Activated CD4-positive, alpha-beta T cell treated with anti-CD3 and anti-CD28 coated beads, Interleukin-2, amount 10 ng/mL, durations not matched to agents 7 days and 5 days (primary cell): Measurements from ENCODE around the gene ZFP92. TPM values are rescaled to one million over a fixed set of nuclear protein-coding genes. Genes with fewer than 3 reads are reported as not detected.

Source experiments
- CTCF ChIA-PET: fragments of 350-600 bp; sonication (Branson Sonifier 250); formaldehyde crosslinking; loops from one replicate; lab custom pipeline; 2021; ENCODE audit warnings: antibody characterized with exemption; lab: Charles Lee
- POLR2A ChIA-PET: fragments of 350-600 bp; sonication (Branson Sonifier 250); formaldehyde crosslinking; loops from one replicate; lab custom pipeline; 2021; ENCODE audit warnings: antibody characterized with exemption; lab: Charles Lee
- DNase-seq: peaks from one replicate; pipeline ENCODE4 v3.0.0-alpha.2; 2020
- H3K27ac Mint-ChIP-seq: one replicate; pipeline ENCODE4 v1.8.0; 2021; ENCODE audit warnings: mild to moderate bottlenecking, moderate library complexity, mixed read lengths
- H3K27me3 Mint-ChIP-seq: one replicate; pipeline ENCODE4 v1.8.0; 2021; ENCODE audit warnings: mixed read lengths
- H3K36me3 Mint-ChIP-seq: one replicate; pipeline ENCODE4 v1.8.0; 2021; ENCODE audit warnings: low read depth, mixed read lengths
- H3K4me1 Mint-ChIP-seq: one replicate; pipeline ENCODE4 v1.8.0; 2021; ENCODE audit warnings: mixed read lengths
- H3K4me3 Mint-ChIP-seq: one replicate; pipeline ENCODE4 v1.8.0; 2021; ENCODE audit warnings: mild to moderate bottlenecking, moderate library complexity, mixed read lengths
- H3K9me3 Mint-ChIP-seq: one replicate; pipeline ENCODE4 v1.8.0; 2021; ENCODE audit warnings: mixed read lengths
- total RNA-seq, 2 experiments: library from RNA; stranded (reverse); gene quantifications; one replicate each; pipeline ENCODE4 v1.2.3, GENCODE V29; 2021

The ZFP92 gene
- total RNA-seq, 2 experiments from 2014 or later: 0.52 to 0.60 TPM

DNA sequence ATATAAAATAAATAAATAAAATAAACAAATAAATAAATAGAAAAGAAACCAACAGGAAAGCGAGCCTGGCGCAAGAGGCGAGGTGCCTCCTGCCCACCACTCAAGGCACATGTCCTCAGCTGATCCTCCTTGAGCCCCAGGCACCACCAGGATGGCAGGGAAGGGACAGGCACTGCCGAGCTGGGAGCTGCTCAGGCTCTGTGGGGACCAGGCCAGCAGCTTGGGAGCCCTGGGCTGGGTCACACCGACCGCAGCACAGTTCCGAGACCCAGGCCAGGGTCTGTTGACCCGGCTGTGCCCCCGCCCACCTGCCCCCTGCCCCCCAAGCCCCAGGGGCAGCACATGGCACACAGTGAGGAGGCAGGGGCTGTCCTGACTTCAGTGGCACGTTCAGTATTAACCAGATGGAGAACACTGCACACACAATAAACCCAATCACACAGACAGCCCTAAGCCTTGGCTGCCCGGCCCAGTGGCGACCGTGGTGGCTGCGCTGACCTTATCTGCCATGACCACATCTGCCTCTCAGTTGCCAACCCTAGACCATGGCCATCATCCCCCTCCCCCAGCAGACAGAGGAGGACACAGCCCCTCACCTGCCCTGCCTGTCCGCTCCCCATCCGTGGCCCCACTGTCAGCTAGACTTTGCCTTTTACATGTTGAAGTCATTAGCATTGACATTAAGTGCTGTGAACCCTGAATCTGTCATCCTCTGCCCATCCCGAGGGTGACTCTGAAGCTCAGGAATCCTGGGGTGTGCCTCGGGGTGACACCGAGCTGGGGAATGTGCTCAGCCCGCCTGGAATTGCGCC lies 37.5 kb downstream of the ZFP92 start:
- Mint-ChIP-seq H3K36me3 (no peaks in the 10 kb centered on the region), H3K4me1 (no peaks in the 10 kb centered on the region), H3K4me3 (no peak overlapping the region), H3K27me3 (no peaks in the 10 kb centered on the region), H3K9me3 (no peaks in the 10 kb centered on the region), H3K27ac (no peak overlapping the region)
- ChIA-PET POLR2A (interaction anchor here (1.4 kb wide), 1 partner anchor 9 kb away, joined by 4 read pairs; no protein-coding TSS in a partner anchor), CTCF (no interaction called here)
- no peak for DNase-seq

GRCh38 chrX:153449368-153450113 lies 38.3 kb downstream of the ZFP92 start:
- POLR2A ChIA-PET: interaction anchor here (1.4 kb wide), 1 partner anchor 8 kb away, joined by 4 read pairs; no protein-coding TSS in a partner anchor
- CTCF ChIA-PET: no interaction called here
- no peak overlapping the region for H3K4me3 Mint-ChIP-seq
- H3K27ac Mint-ChIP-seq: no peak overlapping the region
- no peak for DNase-seq
- H3K4me1 Mint-ChIP-seq: no peaks in the 10 kb centered on the region
- no peaks in the 10 kb centered on the region for H3K9me3 Mint-ChIP-seq
- no peaks in the 10 kb centered on the region for H3K27me3 Mint-ChIP-seq
- no peaks in the 10 kb centered on the region for H3K36me3 Mint-ChIP-seq

DNA sequence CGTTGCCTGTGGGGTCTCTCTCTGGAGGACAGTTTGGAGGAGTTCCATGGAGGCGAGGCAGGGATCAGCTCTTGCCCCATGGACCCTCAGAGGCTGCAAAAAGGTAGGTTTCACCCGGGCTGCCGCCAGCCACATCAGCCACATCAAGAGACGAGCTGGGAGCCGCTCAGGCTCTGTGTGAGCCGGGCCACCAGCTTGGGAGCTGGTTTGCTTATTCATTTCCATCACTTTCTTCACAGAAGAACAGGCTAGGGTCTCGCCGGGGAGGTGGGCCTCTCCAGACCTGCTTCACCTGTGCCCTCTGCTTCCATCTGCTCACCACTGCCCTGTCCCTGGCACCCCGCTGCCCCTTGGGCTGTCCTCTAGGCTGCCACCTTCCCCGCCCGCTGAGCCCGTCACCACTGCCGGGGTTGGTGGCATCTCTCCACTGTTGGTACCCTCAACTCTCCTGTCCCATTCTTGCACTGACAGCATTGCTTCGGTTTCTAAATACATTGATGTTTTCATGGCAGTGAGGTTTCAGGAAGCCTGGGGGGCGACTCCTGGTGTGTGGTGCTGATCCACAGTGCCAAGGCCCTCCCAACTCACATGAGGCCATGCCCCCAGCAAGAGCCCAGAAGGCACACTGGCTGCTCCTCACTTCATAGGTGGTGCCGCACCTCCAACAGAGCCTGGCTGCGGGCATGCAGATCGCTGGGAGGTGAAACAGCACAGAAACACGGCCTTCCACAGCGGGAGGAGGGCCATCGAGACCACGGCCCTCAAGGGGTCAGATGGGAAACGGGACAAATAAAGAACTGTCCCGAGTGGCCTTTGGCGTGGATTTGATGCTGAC lies 39.1 kb downstream of the ZFP92 start:
- Mint-ChIP-seq H3K27ac (no peak overlapping the region), H3K4me1 (no peaks in the 10 kb centered on the region), H3K27me3 (no peaks in the 10 kb centered on the region), H3K4me3 (no peak overlapping the region), H3K9me3 (no peaks in the 10 kb centered on the region), H3K36me3 (no peaks in the 10 kb centered on the region)
- ChIA-PET POLR2A (interaction anchor here (1.4 kb wide), 1 partner anchor 8 kb away, joined by 4 read pairs; no protein-coding TSS in a partner anchor), CTCF (no interaction called here)
- DNase-seq: no peak

DNA sequence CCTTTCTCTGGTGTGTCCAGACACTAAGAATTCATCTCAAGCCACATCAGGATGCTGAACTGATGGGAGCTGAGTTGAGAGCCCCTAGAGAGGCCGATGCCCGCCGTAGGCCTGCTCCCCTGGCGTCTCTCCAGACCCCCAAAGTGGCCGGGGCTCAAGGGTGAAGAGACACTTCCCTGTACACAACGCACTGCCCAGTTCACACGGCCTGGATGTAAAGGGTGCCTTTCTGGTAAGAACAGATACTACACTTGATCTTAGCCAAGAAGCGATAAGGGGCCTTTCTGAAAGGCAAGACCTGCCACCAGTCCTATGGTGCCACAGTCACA lies 39.6 kb downstream of the ZFP92 start:
- POLR2A ChIA-PET: no interaction called here
- Mint-ChIP-seq H3K27ac (no peak overlapping the region), H3K4me3 (no peak overlapping the region), H3K27me3 (no peaks in the 10 kb centered on the region), H3K9me3 (no peaks in the 10 kb centered on the region), H3K4me1 (no peaks in the 10 kb centered on the region), H3K36me3 (no peaks in the 10 kb centered on the region)
- CTCF ChIA-PET: no interaction called here
- no peak for DNase-seq

DNA sequence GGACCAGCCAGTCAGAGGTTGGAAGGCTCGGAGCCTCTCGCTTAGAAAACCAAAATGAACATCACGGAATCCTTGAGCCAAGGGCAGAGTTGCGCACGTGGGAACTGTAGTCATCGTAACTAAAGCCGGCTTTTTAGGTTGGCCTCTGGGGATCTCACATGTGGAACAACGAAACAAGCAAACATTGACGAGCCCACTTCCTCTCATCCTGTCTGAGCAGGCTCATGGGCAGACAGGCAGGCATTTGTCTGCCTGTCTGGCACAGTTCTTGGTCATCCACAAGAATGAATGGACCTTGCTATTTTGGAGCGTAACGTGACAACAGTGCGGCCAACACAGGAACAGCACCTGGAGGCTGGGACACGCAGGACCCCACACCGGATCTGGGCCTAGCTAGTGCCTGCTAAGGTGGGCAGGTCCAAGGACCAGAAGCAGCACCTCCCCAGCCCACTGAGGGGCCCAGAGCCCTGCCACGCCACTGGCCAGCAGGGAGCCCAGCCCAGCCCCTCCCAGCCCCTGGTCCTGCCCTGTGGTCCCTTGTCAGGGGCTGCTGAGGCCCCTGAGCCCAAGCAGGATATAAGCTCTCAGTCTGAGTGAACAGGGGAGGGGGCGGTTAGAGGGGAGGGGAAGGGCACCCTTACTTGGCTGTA lies 43.8 kb downstream of the ZFP92 start:
- Mint-ChIP-seq H3K36me3 (no peaks in the 10 kb centered on the region), H3K27me3 (no peaks in the 10 kb centered on the region), H3K9me3 (no peaks in the 10 kb centered on the region), H3K4me1 (no peaks in the 10 kb centered on the region), H3K27ac (no peak overlapping the region), H3K4me3 (no peak overlapping the region)
- POLR2A ChIA-PET: no interaction called here
- CTCF ChIA-PET: interaction anchor here (1.6 kb wide), 1 partner anchor 21 kb away, joined by 3 read pairs; no protein-coding TSS in a partner anchor
- DNase-seq: no peak

DNA sequence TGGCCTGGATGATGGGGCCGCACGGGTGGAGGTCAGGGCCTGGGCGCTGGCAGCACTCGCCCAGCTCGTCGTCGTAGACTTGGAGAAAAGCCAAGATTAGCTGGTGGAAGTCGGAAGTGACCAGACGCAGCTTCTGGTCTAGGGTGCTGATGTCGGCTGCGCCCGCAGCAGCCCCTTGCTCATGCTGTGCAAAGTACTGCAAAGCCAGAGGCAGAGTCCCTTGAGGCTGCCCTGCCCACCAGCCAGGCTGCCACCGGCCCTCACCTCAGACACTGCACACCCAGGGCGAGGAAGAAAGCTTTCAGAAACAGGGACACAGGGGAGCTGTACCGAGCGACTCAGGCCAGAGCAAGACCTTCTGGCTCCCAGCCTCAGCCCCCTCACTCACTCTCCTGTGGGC lies 44.3 kb downstream of the ZFP92 start:
- H3K4me3 Mint-ChIP-seq: no peak overlapping the region
- CTCF ChIA-PET: interaction anchor here (1.6 kb wide), 1 partner anchor 21 kb away, joined by 3 read pairs; no protein-coding TSS in a partner anchor
- H3K27me3 Mint-ChIP-seq: no peaks in the 10 kb centered on the region
- no peaks in the 10 kb centered on the region for H3K9me3 Mint-ChIP-seq
- H3K4me1 Mint-ChIP-seq: no peaks in the 10 kb centered on the region
- POLR2A ChIA-PET: no interaction called here
- no peak overlapping the region for H3K27ac Mint-ChIP-seq
- no peaks in the 10 kb centered on the region for H3K36me3 Mint-ChIP-seq
- no peak for DNase-seq

DNA sequence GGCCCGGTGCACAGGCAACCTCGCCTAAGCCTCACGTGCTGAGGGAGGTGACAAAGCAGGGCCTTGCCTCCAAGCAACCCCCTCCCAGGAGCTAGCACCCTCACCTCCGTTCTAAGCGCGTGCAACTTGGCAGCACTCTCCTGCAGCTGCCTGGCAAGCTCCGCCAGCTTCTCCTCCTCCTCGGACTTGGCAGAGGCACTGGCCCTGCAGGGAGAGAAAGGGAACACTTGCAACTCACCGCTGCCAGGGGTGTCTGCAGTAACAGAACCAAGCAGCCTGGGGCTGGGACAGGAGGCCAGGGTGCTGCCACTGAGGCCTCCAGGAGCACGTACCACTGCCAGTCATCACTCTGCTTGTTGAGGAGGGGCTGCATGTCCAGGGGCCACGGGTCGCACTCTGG lies 44.9 kb downstream of the ZFP92 start:
- ChIA-PET CTCF (interaction anchor here (1.6 kb wide), 1 partner anchor 22 kb away, joined by 3 read pairs; no protein-coding TSS in a partner anchor), POLR2A (no interaction called here)
- Mint-ChIP-seq H3K27me3 (no peaks in the 10 kb centered on the region), H3K27ac (no peak overlapping the region), H3K4me1 (no peaks in the 10 kb centered on the region), H3K36me3 (no peaks in the 10 kb centered on the region), H3K4me3 (no peak overlapping the region), H3K9me3 (no peaks in the 10 kb centered on the region)
- no peak for DNase-seq

DNA sequence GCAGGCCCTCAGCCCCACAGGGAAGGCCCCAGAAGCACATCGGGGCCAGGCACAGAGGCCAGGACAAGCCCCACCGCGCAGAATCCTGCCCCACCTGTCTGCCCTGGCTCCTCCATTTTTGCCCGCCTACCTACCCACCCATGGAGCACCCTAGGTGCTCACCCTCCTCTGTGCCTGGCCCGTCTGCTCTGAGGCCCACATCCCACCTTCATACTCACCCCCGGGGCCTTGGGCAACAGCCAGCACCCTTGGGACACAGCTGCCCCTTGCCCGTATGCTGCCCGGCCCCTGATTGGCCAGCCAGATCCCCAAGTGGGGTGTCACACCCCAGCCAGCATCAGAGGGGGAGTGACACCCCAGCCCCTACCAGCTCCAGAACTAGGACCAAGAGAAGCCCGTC lies 45.4 kb downstream of the ZFP92 start:
- Mint-ChIP-seq H3K36me3 (peaks cover 3% of the 10 kb centered on the region), H3K4me3 (no peak overlapping the region), H3K9me3 (no peaks in the 10 kb centered on the region), H3K27ac (no peak overlapping the region), H3K4me1 (no peaks in the 10 kb centered on the region), H3K27me3 (no peaks in the 10 kb centered on the region)
- POLR2A ChIA-PET: no interaction called here
- no peak for DNase-seq
- CTCF ChIA-PET: interaction anchor here (1.6 kb wide), 1 partner anchor 23 kb away, joined by 3 read pairs; no protein-coding TSS in a partner anchor

DNA sequence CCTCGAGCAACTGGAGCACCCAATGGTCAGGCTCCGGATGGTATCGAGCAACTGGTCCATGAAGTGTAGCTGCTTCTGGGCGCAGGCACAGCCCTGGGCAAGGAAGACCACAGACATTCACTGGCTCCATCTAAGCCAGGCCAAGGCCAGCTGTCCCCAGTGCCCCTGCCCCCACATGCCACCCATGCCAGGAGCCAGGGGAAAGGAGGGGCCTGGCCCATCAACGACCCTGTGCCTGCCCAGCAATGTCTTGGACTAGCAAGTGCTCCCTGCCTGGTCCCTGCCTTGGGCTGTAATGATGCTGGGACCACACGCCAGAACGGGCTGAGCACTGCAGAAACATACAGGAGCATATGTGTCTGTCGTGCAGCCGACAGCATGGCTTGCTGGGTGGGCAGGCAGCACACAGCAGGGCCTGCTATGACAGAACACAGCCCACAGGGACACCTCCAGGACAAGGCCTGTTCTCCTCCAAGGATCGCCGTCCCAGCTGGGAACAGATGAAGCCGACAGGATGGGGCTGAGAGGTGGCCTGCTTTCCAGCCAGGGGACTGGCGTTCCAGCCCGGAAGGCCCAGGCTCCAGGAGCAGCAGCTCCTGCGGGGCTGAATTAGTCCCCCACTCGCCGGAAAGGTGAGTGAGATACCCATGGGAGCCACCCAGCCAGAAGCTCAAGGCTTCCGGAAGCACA lies 46.0 kb downstream of the ZFP92 start:
- no peak for DNase-seq
- ChIA-PET CTCF (interaction anchor here (0.5 to 1.6 kb wide), 2 partner anchors 29 to 407 kb away, joined by 3 read pairs; no protein-coding TSS in a partner anchor), POLR2A (interaction anchor here (1.0 kb wide), 1 partner anchor 8 kb away, joined by 4 read pairs; no protein-coding TSS in a partner anchor)
- Mint-ChIP-seq H3K27ac (no peak overlapping the region), H3K4me1 (no peaks in the 10 kb centered on the region), H3K4me3 (no peak overlapping the region), H3K36me3 (peaks cover 5% of the 10 kb centered on the region), H3K9me3 (no peaks in the 10 kb centered on the region), H3K27me3 (no peaks in the 10 kb centered on the region)

DNA sequence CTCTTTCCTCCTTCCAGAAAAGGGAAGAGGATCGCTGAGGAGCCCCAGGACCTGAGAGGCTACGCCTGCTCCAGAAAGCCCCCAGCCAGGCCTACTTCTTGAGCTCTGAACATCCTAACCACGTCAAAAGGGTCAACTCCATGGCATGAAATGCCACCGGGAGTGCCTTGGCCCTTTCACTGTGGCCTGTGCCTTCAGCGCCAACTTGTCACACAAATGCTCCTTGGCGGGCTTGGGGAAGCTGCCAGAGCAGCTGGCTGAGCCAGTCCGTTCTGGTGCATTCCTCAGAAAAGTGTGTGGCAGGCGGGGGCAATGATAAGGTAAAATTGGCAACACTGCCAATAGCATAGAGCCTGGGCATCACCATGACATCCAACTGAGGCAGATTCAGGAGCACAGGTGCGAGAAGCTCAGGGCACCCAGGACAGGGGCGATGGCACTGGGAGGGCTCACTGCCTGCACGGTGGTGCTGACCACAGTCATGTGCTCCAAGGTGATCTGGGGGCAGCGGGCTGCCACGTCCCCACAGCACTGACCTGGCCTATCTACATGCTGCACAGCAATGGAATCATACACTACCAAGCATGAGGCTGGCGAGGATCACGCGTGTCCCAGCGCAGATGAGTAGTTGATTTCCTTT lies 46.7 kb downstream of the ZFP92 start:
- Mint-ChIP-seq H3K9me3 (no peaks in the 10 kb centered on the region), H3K4me3 (no peak overlapping the region), H3K27ac (no peak overlapping the region), H3K27me3 (no peaks in the 10 kb centered on the region), H3K4me1 (no peaks in the 10 kb centered on the region), H3K36me3 (peaks cover 5% of the 10 kb centered on the region)
- DNase-seq: no peak
- ChIA-PET POLR2A (interaction anchor here (1.0 kb wide), 1 partner anchor 9 kb away, joined by 4 read pairs; no protein-coding TSS in a partner anchor), CTCF (interaction anchor here (0.5 to 1.6 kb wide), 3 partner anchors 13 to 408 kb away, joined by 3 read pairs; partner anchors contain the start of gene HAUS7)

DNA sequence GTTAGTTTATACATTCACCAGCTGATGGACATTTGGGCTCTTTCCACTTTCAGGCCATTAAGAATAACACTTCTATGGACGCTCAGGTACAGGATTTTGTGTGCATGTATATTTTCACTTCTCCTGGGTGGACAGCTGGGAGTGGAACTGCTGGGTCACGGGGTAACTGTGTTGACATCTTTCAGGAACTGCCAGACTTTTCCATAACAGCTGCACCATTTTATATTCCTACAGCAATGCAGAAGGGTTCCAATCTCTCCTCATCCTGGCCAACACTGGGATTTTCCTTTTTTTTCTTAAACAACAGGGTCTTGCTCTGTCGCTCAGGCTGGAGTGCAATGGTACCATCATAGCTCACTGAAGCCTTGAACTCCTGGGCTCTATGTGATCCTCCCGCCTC lies 47.2 kb downstream of the ZFP92 start:
- no peaks in the 10 kb centered on the region for H3K27me3 Mint-ChIP-seq
- peaks cover 5% of the 10 kb centered on the region for H3K36me3 Mint-ChIP-seq
- no peak for DNase-seq
- H3K4me1 Mint-ChIP-seq: no peaks in the 10 kb centered on the region
- no peak overlapping the region for H3K27ac Mint-ChIP-seq
- CTCF ChIA-PET: interaction anchor here (0.9 to 1.6 kb wide), 2 partner anchors 12 to 30 kb away, joined by 3 read pairs; partner anchors contain the start of gene HAUS7
- H3K4me3 Mint-ChIP-seq: no peak overlapping the region
- no peaks in the 10 kb centered on the region for H3K9me3 Mint-ChIP-seq
- POLR2A ChIA-PET: interaction anchor here (1.0 kb wide), 1 partner anchor 9 kb away, joined by 4 read pairs; no protein-coding TSS in a partner anchor
